Measurements from ENCODE around the gene TMEM74B. TPM values are rescaled to one million over a fixed set of nuclear protein-coding genes. Genes with fewer than 3 reads are reported as not detected.
A peak's percentile ranks its signal among the peaks of the same experiment; 100 is the strongest.

The TMEM74B gene
- total RNA-seq, 1 experiment from 2014 or later: not detected

- in situ Hi-C loops (cut with HindIII; ENCODE audit: low sequenced_read_pairs): loop anchor here (10.0 kb wide), 1 partner anchor 202 kb away; no protein-coding TSS in a partner anchor
- DNase-seq (ENCODE audit: low spot score): no peak
Measured at GRCh38 chr20:1186367-1186991, 1.7 kb upstream of the TMEM74B start.

GRCh38 chr20:1185790-1186334 is 1.1 kb upstream of the TMEM74B start:
- peak; percentile 21 for DNase-seq (ENCODE audit: low spot score)
- in situ Hi-C loops (cut with HindIII; ENCODE audit: low sequenced_read_pairs): loop anchor here (10.0 kb wide), 1 partner anchor 201 kb away; no protein-coding TSS in a partner anchor

GRCh38 chr20:1185316-1185741 is 548 bp upstream of the TMEM74B start:
- DNase-seq (ENCODE audit: low spot score): no peak
- in situ Hi-C loops (cut with HindIII; ENCODE audit: low sequenced_read_pairs): loop anchor here (10.0 kb wide), 1 partner anchor 201 kb away; no protein-coding TSS in a partner anchor

GRCh38 chr20:1184260-1184637 is 532 bp downstream of the TMEM74B start:
- in situ Hi-C loops (cut with HindIII; ENCODE audit: low sequenced_read_pairs): loop anchor here (10.0 kb wide), 1 partner anchor 199 kb away; no protein-coding TSS in a partner anchor
- DNase-seq (ENCODE audit: low spot score): no peak

- DNase-seq (ENCODE audit: low spot score): no peak
- in situ Hi-C loops (cut with HindIII; ENCODE audit: low sequenced_read_pairs): loop anchor here (10.0 kb wide), 1 partner anchor 198 kb away; no protein-coding TSS in a partner anchor
Measured at GRCh38 chr20:1183153-1183552, 1.6 kb downstream of the TMEM74B start.

- DNase-seq (ENCODE audit: low spot score): no peak
- in situ Hi-C loops (cut with HindIII; ENCODE audit: low sequenced_read_pairs): loop anchor here (10.0 kb wide), 1 partner anchor 197 kb away; no protein-coding TSS in a partner anchor
Measured at GRCh38 chr20:1182106-1182505, 2.7 kb downstream of the TMEM74B start.

GRCh38 chr20:1180949-1181348 is 3.8 kb downstream of the TMEM74B start:
- no peak for DNase-seq (ENCODE audit: low spot score)
- in situ Hi-C loops (cut with HindIII; ENCODE audit: low sequenced_read_pairs): loop anchor here (10.0 kb wide), 1 partner anchor 196 kb away; no protein-coding TSS in a partner anchor

- no peak for DNase-seq (ENCODE audit: low spot score)
- in situ Hi-C loops (cut with HindIII; ENCODE audit: low sequenced_read_pairs): no loop called here
Measured at GRCh38 chr20:1178623-1179022, 6.2 kb downstream of the TMEM74B start.

GRCh38 chr20:1178103-1178502 is 6.7 kb downstream of the TMEM74B start:
- DNase-seq (ENCODE audit: low spot score): no peak
- in situ Hi-C loops (cut with HindIII; ENCODE audit: low sequenced_read_pairs): no loop called here

GRCh38 chr20:1177680-1178079 is 7.1 kb downstream of the TMEM74B start:
- in situ Hi-C loops (cut with HindIII; ENCODE audit: low sequenced_read_pairs): no loop called here

GRCh38 chr20:1174787-1175186 is 10.0 kb downstream of the TMEM74B start:
- in situ Hi-C loops (cut with HindIII; ENCODE audit: low sequenced_read_pairs): no loop called here
- no peak for DNase-seq (ENCODE audit: low spot score)

More at GRCh38 chr20:1177680-1178079, 7.1 kb downstream of the TMEM74B start:
- no peak for DNase-seq (ENCODE audit: low spot score)

GRCh38 chr20:1173698-1174097 is 11.1 kb downstream of the TMEM74B start:
- in situ Hi-C loops (cut with HindIII; ENCODE audit: low sequenced_read_pairs): no loop called here
- DNase-seq (ENCODE audit: low spot score): no peak

GRCh38 chr20:1171461-1172093 is 13.2 kb downstream of the TMEM74B start:
- no peak for DNase-seq (ENCODE audit: low spot score)
- in situ Hi-C loops (cut with HindIII; ENCODE audit: low sequenced_read_pairs): no loop called here

GRCh38 chr20:1169224-1169623 is 15.6 kb downstream of the TMEM74B start:
- in situ Hi-C loops (cut with HindIII; ENCODE audit: low sequenced_read_pairs): no loop called here
- no peak for DNase-seq (ENCODE audit: low spot score)

GRCh38 chr20:1166948-1167720 is 17.6 kb downstream of the TMEM74B start:
- no peak for DNase-seq (ENCODE audit: low spot score)

GRCh38 chr20:1165941-1166340 is 18.8 kb downstream of the TMEM74B start:
- no peak for DNase-seq (ENCODE audit: low spot score)
- in situ Hi-C loops (cut with HindIII; ENCODE audit: low sequenced_read_pairs): no loop called here

More at GRCh38 chr20:1166948-1167720, 17.6 kb downstream of the TMEM74B start:
- in situ Hi-C loops (cut with HindIII; ENCODE audit: low sequenced_read_pairs): no loop called here

GRCh38 chr20:1165521-1165920 is 19.3 kb downstream of the TMEM74B start:
- in situ Hi-C loops (cut with HindIII; ENCODE audit: low sequenced_read_pairs): no loop called here
- DNase-seq (ENCODE audit: low spot score): no peak

GRCh38 chr20:1164871-1165270 is 19.9 kb downstream of the TMEM74B start:
- no peak for DNase-seq (ENCODE audit: low spot score)
- in situ Hi-C loops (cut with HindIII; ENCODE audit: low sequenced_read_pairs): no loop called here

- no peak for DNase-seq (ENCODE audit: low spot score)
- in situ Hi-C loops (cut with HindIII; ENCODE audit: low sequenced_read_pairs): no loop called here
Measured at GRCh38 chr20:1163653-1164052, 21.1 kb downstream of the TMEM74B start.
